Measurements from ENCODE around the gene AOC2. TPM values are rescaled to one million over a fixed set of nuclear protein-coding genes. Genes with fewer than 3 reads are reported as not detected.

The AOC2 gene
- total RNA-seq, 2 experiments from 2014 or later: 2.0 to 2.1 TPM

DNA sequence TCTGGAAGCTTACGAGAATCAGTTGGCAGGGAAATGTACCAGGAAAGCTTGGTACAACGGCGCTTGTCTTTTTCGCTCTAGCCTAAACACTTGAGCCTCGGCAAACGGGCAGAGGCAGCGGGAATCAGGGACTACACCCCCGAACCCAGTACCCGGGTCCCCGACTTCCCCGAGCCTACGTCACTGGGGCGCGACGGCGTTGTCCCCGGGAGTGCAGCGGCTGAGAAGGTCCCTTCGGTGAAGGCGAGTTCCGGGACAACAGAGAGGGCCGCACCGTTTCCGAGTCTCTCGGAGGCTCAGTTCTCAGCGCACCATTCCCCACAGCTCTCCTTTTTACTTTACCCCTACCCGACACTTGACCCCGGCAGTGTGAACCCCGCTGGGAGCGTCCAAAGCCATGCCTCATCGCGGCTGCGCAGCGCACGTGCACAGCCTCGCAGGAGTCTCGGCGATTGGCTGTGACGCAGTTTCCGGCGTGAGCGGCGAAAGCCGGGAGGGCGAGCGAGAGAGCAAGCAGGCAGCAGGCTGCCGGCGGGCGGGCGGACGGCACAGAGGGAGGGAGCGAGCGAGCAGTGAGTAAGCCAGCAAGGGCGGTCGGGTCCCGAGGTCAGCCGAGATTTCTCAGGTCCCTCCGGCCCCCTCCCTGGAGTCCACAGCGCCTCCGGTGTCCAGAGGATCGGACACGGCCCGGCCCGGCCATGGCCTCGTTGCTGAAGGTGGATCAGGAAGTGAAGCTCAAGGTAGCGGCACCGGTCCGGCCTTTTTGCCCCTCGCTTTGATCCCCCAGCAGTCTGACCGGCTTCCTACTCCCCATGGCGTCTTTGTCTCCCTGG is 11.2 kb upstream of the AOC2 start, which contains the start of gene PSME3:
Gene PSME3, plus strand, starts transcription at position 464 of the 833 bp plus-strand sequence. Its CDS starts 235 bp downstream, at position 699.
- CTCF ChIA-PET: interaction anchor here (0.6 to 4.7 kb wide), 7 partner anchors 9 to 359 kb away, joined by 3 to 42 read pairs (median 5); partner anchors contain the start of genes AOC2, BECN1 and PSMC3IP
- Mint-ChIP-seq H3K27ac (peak within 1 kb of the TSS; percentile 100), H3K4me3 (peak within 1 kb of the TSS; percentile 94), H3K9me3 (ENCODE audit: insufficient read depth) (no peaks in the 10 kb centered on the region), H3K27me3 (ENCODE audit: low read depth) (no peaks in the 10 kb centered on the region), H3K36me3 (ENCODE audit: low read depth) (peaks cover 31% of the 10 kb centered on the region), H3K4me1 (ENCODE audit: low read depth) (peaks cover 25% of the 10 kb centered on the region)
- DNase-seq (peak; percentile 92), ATAC-seq (peak; percentile 94)
- POLR2A ChIA-PET: interaction anchor here (0.6 to 5.3 kb wide), 13 partner anchors 9 to 534 kb away, joined by 3 to 72 read pairs (median 3); partner anchors contain the start of genes BECN1, BRCA1 and RPL27

DNA sequence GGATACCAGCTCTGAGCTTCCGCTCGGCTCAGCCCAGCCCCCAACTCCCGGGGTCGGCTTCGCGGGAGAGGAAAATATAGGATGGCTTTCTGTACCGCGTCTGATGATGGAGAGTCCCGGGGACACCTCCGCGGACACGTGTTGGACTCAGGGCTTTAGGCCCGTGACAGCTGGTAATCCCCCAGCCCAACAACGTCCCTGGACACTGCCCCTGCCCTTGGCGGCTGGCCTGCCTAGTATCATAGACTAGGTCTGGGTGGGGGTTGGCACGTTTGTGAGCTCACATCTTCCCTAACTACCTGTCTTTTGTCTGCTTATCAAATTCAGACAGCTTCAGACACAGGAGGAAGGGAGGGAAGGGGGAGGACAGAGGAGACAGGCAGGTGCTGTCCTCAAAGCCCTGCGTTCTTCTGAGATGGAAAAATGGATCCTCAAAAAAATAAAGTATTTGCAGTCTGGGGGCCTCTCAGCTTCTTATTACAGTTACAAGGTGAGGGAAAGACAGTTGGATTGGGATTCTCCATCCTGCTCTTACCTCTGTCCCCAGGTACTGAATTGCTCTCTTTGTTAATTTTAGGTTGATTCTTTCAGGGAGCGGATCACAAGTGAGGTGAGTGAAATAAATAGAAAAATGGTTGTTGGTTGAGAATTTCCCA is 10.5 kb upstream of the AOC2 start:
- H3K27me3 Mint-ChIP-seq (ENCODE audit: low read depth): no peaks in the 10 kb centered on the region
- H3K4me1 Mint-ChIP-seq (ENCODE audit: low read depth): peaks cover 25% of the 10 kb centered on the region
- ChIA-PET CTCF (interaction anchor here (0.6 to 4.7 kb wide), 7 partner anchors 10 to 360 kb away, joined by 3 to 42 read pairs (median 5); partner anchors contain the start of genes AOC2, BECN1 and PSMC3IP), POLR2A (interaction anchor here (0.6 to 5.3 kb wide), 11 partner anchors 8 to 482 kb away, joined by 3 to 72 read pairs (median 3); partner anchors contain the start of genes BECN1, BRCA1 and RPL27)
- no peak for DNase-seq
- peak overlapping the region; percentile 94 for H3K4me3 Mint-ChIP-seq
- ATAC-seq: no peak
- peaks cover 36% of the 10 kb centered on the region for H3K36me3 Mint-ChIP-seq (ENCODE audit: low read depth)
- peak overlapping the region; percentile 100 for H3K27ac Mint-ChIP-seq
- no peaks in the 10 kb centered on the region for H3K9me3 Mint-ChIP-seq (ENCODE audit: insufficient read depth)

DNA sequence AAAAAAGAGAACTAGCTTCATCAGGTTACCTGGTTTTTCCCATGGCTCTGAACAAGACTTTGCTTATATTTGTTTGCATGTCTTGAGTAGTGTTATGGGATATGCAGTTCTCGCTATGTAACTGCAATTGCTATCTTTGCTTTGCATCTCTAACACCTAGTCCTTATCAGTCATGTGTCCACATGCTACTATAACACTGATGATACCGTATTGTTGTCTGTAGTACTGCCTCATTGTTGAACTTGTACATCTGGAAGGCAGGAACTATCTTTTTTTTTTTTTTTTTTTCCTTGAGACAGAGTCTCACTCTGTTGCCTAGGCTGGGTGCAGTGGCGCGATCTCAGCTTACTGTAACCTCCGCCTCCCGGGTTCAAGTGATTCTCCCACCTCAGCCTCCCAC is 8.6 kb upstream of the AOC2 start:
- DNase-seq (no peak), ATAC-seq (no peak)
- Mint-ChIP-seq H3K9me3 (ENCODE audit: insufficient read depth) (no peaks in the 10 kb centered on the region), H3K27ac (no peak overlapping the region), H3K4me3 (no peak overlapping the region), H3K36me3 (ENCODE audit: low read depth) (peaks cover 44% of the 10 kb centered on the region), H3K27me3 (ENCODE audit: low read depth) (no peaks in the 10 kb centered on the region), H3K4me1 (ENCODE audit: low read depth) (peaks cover 25% of the 10 kb centered on the region)
- POLR2A ChIA-PET: interaction anchor here (0.6 to 5.3 kb wide), 2 partner anchors 13 to 162 kb away, joined by 3 to 72 read pairs; partner anchors contain the start of gene BECN1
- CTCF ChIA-PET: interaction anchor here (0.7 to 4.7 kb wide), 4 partner anchors 8 to 257 kb away, joined by 3 to 42 read pairs (median 20); partner anchors contain the start of genes AOC2 and BECN1

DNA sequence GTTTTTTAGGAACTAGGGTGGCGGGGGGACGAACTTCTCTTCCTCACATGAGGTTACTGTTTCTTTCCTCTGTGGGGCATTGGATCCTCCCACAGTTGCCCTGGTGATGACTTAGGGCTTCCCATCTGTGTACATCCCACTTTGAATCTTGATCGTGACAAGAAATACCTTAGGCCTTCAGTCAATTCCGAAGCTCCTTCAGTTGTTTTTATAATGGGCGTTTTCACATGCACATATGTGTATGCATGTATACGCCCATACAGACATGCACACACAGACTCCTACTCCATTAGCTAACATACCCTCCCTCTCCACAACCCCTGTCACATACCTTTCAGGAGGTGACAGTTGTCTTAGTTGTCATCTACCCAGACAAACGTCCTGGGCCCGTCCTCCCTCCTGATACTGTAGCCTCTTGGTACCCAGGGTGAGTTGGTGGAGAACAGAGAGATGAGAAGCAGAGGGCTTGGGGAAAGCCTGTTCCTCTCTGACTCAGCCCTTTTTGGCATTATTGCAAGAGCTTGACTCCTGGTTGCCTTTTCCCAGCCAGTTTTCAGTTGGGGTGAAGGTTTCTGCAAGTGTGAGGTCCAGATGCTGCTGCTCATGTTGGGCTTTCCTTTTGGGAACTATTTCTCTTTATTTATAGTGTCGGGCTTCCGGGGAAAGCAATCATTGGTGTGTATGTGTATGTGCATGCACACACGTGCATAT is 2.2 kb upstream of the AOC2 start:
- H3K36me3 Mint-ChIP-seq (ENCODE audit: low read depth): peaks cover 55% of the 10 kb centered on the region
- H3K9me3 Mint-ChIP-seq (ENCODE audit: insufficient read depth): no peaks in the 10 kb centered on the region
- POLR2A ChIA-PET: interaction anchor here (0.6 to 2.1 kb wide), 3 partner anchors 9 to 156 kb away, joined by 4 to 6 read pairs (median 4); partner anchors contain the start of genes PSME3 and RPL27
- no peak overlapping the region for H3K4me3 Mint-ChIP-seq
- no peak overlapping the region for H3K27ac Mint-ChIP-seq
- CTCF ChIA-PET: interaction anchor here (1.0 to 2.4 kb wide), 4 partner anchors 11 to 183 kb away, joined by 4 to 10 read pairs (median 4); partner anchors contain the start of genes RND2 and RPL27
- H3K4me1 Mint-ChIP-seq (ENCODE audit: low read depth): peaks cover 13% of the 10 kb centered on the region
- DNase-seq: no peak
- H3K27me3 Mint-ChIP-seq (ENCODE audit: low read depth): no peaks in the 10 kb centered on the region
- ATAC-seq: no peak

DNA sequence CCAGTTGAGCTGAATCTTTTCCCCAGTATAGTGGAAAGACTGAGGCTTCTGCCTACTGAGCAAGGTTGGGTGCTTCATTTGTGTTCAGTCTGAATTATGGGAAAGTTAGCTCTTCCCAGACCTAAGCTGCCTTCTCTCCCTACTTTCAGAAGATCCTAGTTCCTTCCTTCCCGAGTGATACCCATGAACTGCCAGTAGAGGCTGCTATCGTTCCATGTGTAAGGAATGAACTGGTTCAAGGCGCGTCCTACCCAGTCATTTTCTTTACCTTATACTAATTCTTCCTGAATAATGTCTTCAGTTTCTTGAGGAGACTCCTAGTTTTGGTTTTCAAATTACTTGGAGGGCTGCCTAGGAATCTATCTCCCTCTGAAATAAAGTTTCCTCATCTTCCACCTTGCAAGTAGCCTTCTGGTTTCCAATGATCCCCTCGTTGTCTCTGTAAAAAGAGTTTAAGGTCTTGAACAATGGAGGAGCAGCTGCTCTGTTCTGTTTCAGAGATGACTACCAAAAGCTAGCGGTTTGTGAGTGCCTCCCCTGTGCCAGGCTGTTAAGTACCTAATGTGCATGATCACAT is 934 bp upstream of the AOC2 start:
- Mint-ChIP-seq H3K36me3 (ENCODE audit: low read depth) (peaks cover 45% of the 10 kb centered on the region), H3K4me1 (ENCODE audit: low read depth) (peaks cover 11% of the 10 kb centered on the region), H3K27me3 (ENCODE audit: low read depth) (no peaks in the 10 kb centered on the region), H3K9me3 (ENCODE audit: insufficient read depth) (no peaks in the 10 kb centered on the region), H3K4me3 (no peak overlapping the region), H3K27ac (no peak overlapping the region)
- ChIA-PET CTCF (interaction anchor here (0.8 to 2.8 kb wide), 9 partner anchors 9 to 181 kb away, joined by 3 to 12 read pairs (median 4); partner anchors contain the start of genes BECN1, PSME3, RND2 and RPL27), POLR2A (interaction anchor here (1.2 to 2.1 kb wide), 2 partner anchors 10 to 13 kb away, joined by 3 to 6 read pairs; partner anchors contain the start of gene PSME3)
- DNase-seq: no peak
- no peak for ATAC-seq

DNA sequence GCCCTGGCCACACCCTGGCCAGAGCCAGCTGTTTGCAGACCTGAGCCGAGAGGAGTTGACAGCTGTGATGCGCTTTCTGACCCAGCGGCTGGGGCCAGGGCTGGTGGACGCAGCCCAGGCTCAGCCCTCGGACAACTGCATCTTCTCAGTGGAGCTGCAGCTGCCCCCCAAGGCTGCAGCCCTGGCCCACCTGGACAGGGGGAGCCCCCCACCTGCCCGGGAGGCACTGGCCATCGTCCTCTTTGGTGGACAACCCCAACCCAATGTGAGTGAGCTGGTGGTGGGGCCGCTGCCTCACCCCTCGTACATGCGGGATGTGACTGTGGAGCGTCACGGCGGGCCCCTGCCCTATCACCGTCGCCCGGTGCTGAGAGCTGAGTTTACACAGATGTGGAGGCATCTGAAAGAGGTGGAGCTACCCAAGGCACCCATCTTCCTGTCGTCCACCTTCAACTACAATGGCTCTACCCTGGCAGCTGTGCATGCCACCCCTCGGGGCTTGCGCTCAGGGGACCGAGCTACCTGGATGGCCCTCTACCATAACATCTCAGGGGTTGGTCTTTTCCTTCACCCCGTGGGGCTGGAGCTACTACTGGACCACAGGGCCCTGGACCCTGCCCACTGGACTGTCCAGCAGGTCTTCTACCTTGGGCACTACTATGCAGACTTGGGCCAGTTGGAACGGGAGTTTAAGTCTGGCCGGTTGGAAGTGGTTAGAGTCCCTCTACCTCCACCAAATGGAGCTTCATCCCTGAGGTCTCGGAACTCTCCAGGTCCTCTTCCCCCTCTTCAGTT is 578 bp downstream of the AOC2 start:
- DNase-seq (no peak), ATAC-seq (no peak)
- Mint-ChIP-seq H3K9me3 (ENCODE audit: insufficient read depth) (no peaks in the 10 kb centered on the region), H3K36me3 (ENCODE audit: low read depth) (peaks cover 33% of the 10 kb centered on the region), H3K4me3 (no peak overlapping the region), H3K27me3 (ENCODE audit: low read depth) (no peaks in the 10 kb centered on the region), H3K4me1 (ENCODE audit: low read depth) (peaks cover 11% of the 10 kb centered on the region), H3K27ac (no peak overlapping the region)
- POLR2A ChIA-PET: interaction anchor here (1.2 kb wide), 1 partner anchor 12 kb away, joined by 8 read pairs; the partner anchor contains the start of gene PSME3
- CTCF ChIA-PET: interaction anchor here (1.5 to 2.8 kb wide), 2 partner anchors 11 to 84 kb away, joined by 5 to 12 read pairs; partner anchors contain the start of gene PSME3

DNA sequence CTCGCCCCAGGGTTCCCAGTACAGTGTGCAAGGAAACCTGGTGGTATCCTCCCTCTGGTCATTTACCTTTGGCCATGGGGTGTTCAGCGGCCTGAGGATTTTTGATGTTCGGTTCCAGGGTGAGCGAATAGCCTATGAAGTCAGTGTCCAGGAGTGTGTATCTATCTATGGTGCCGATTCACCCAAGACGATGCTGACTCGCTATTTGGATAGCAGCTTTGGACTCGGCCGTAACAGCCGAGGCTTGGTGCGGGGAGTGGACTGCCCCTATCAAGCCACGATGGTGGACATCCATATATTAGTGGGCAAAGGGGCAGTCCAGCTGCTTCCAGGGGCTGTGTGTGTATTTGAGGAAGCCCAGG is 1.2 kb downstream of the AOC2 start:
- ATAC-seq (no peak), DNase-seq (no peak)
- H3K4me1 Mint-ChIP-seq (ENCODE audit: low read depth): peaks cover 11% of the 10 kb centered on the region
- H3K9me3 Mint-ChIP-seq (ENCODE audit: insufficient read depth): no peaks in the 10 kb centered on the region
- H3K4me3 Mint-ChIP-seq: no peak overlapping the region
- POLR2A ChIA-PET: interaction anchor here (1.2 kb wide), 1 partner anchor 12 kb away, joined by 8 read pairs; the partner anchor contains the start of gene PSME3
- H3K27me3 Mint-ChIP-seq (ENCODE audit: low read depth): no peaks in the 10 kb centered on the region
- CTCF ChIA-PET: interaction anchor here (2.8 kb wide), 1 partner anchor 11 kb away, joined by 12 read pairs; the partner anchor contains the start of gene PSME3
- H3K27ac Mint-ChIP-seq: no peak overlapping the region
- peaks cover 33% of the 10 kb centered on the region for H3K36me3 Mint-ChIP-seq (ENCODE audit: low read depth)

DNA sequence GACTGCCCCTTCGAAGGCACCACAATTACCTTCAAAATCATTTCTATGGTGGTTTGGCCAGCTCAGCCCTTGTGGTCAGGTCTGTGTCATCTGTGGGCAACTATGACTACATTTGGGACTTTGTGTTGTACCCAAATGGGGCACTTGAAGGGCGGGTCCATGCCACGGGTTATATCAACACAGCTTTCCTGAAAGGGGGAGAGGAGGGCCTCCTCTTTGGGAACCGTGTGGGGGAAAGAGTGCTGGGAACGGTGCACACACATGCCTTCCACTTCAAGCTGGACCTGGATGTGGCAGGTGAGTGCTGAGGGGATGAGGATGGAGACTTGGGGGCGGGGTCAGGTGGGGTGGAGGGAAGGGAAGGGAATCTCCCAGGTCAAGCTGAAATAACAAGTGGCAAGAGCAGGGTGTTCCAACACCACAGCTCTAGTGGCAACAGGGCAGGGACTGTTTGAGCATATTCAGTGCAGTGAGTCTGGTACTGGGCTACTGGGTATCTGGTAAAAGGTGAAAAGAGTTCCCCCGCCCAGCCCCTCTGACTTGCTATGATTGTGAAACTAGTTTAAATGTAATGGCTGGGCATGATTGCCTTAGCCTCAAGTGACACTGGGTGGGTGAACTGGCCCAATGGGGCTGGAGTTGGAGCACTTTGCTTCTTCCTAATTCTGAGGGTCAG is 1.7 kb downstream of the AOC2 start:
- ChIA-PET POLR2A (interaction anchor here (1.2 kb wide), 1 partner anchor 13 kb away, joined by 8 read pairs; the partner anchor contains the start of gene PSME3), CTCF (no interaction called here)
- Mint-ChIP-seq H3K27me3 (ENCODE audit: low read depth) (no peaks in the 10 kb centered on the region), H3K27ac (peak overlapping the region; percentile 29), H3K4me3 (no peak overlapping the region), H3K9me3 (ENCODE audit: insufficient read depth) (no peaks in the 10 kb centered on the region), H3K4me1 (ENCODE audit: low read depth) (peaks cover 11% of the 10 kb centered on the region), H3K36me3 (ENCODE audit: low read depth) (peaks cover 33% of the 10 kb centered on the region)
- DNase-seq: no peak
- ATAC-seq: no peak

DNA sequence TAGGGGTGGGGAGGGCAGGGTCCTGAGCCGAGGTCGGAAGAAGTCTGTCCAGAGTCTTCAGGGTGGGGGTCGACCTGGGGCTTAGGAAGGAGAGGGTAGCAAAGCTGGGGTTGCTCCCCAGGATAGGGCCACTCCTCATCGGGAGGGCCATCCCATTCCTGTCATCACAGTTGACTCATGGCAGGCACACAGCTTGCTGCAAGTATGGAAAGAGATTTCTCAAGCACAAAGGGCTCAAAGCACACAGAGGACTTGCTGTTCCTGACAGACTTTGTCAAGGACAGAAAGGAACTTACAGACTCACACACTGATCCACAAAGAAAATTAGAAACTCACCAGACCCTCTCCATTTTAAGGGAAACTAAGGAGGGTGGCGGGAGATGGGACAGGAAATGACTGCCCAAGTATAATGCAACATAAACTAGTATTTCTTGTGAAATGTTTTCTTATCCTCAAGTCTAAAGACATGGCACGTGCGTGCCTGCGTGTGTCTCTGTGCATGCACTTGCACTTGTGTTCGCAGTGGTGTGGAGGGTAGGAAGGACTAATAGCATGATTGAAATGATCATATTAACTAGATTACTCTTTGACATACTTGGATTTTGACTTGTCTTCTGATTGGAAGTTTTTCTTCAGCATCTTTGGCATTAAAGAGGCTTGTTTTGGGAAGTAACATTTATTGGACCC is 2.4 kb downstream of the AOC2 start:
- POLR2A ChIA-PET: interaction anchor here (0.6 kb wide), 1 partner anchor 1772 kb away, joined by 3 read pairs; no protein-coding TSS in a partner anchor
- Mint-ChIP-seq H3K9me3 (ENCODE audit: insufficient read depth) (no peaks in the 10 kb centered on the region), H3K27me3 (ENCODE audit: low read depth) (no peaks in the 10 kb centered on the region), H3K4me3 (no peak overlapping the region), H3K36me3 (ENCODE audit: low read depth) (peaks cover 28% of the 10 kb centered on the region), H3K27ac (peak overlapping the region; percentile 29), H3K4me1 (ENCODE audit: low read depth) (peaks cover 11% of the 10 kb centered on the region)
- CTCF ChIA-PET: no interaction called here
- DNase-seq: no peak
- ATAC-seq: no peak
